Measurements from ENCODE around the gene GAN. TPM values are rescaled to one million over a fixed set of nuclear protein-coding genes. Genes with fewer than 3 reads are reported as not detected.

Gene GAN
- total and polyA plus RNA-seq, 2 donors (not counting 1 experiment from before 2014, with no cell fraction given), result 0.79 to 6.9 TPM

GRCh38 chr16:81273223-81273950, 41.4 kb upstream of the GAN start:
- CTCF ChIA-PET, result interaction anchor here (0.7 kb wide), 1 partner anchor 13 kb away, joined by 3 read pairs; no protein-coding TSS in a partner anchor
- H3K4me3 ChIP-seq (ENCODE audit: control extremely low read depth in 1 of 5, extremely low read depth in 1 of 5, insufficient read depth in 1 of 5, low read depth in 2 of 5, low read length in 4 of 5), result no peak overlapping the region
- H3K4me1 Mint-ChIP-seq, result no peaks in the 10 kb centered on the region
- no peak overlapping the region for H3K27ac ChIP-seq (ENCODE audit: low read length in 2 of 2)
- TF ChIP-seq EZH2 (IDR thresholded peaks at IDR 0.05; ENCODE audit: borderline replicate concordance, insufficient read depth, low read depth, low read length, poor library complexity, severe bottlenecking), result no peak
- H3K36me3 ChIP-seq (replicated peaks in 1 of 2; ENCODE audit: control extremely low read depth in 1 of 2, control insufficient read depth in 1 of 2, extremely low read depth in 1 of 2, insufficient read depth in 2 of 2, low read length in 1 of 2), result no peaks in the 10 kb centered on the region
- DNase-seq (no peak), ATAC-seq (ENCODE audit: low read depth) (no peak)
- no peaks in the 10 kb centered on the region for H3K9me3 Mint-ChIP-seq (ENCODE audit: insufficient read depth)
- H4K20me1 ChIP-seq (ENCODE audit: control insufficient read depth, insufficient read depth, low read length, poor library complexity, severe bottlenecking), result no peaks in the 10 kb centered on the region
- H3K4me1 ChIP-seq (ENCODE audit: control insufficient read depth in 2 of 2, insufficient read depth in 2 of 2, low read length in 2 of 2), result no peaks in the 10 kb centered on the region
- H3K4me3 Mint-ChIP-seq, result no peak overlapping the region
- 88% methylated on average over 9 of the region's 10 CpGs for WGBS (ENCODE audit: insufficient coverage)
- no peak overlapping the region for H3K27ac Mint-ChIP-seq
- no peak overlapping the region for H3K4me2 ChIP-seq (replicated peaks; ENCODE audit: low read depth, low read length, poor library complexity, severe bottlenecking)
- no peaks in the 10 kb centered on the region for H3K9me3 ChIP-seq (ENCODE audit: control extremely low read depth in 1 of 3, control insufficient read depth in 2 of 3, insufficient read depth in 1 of 3, low read length in 2 of 3)
- no peak overlapping the region for H3K9ac ChIP-seq (ENCODE audit: low read length)
- POLR2A ChIA-PET, result no interaction called here
- H3K79me2 ChIP-seq (ENCODE audit: control insufficient read depth, insufficient read depth, low read length), result no peaks in the 10 kb centered on the region
- intact Hi-C loops (cut with micrococcal nuclease), result no loop called here
- peaks cover 22% of the 10 kb centered on the region for H3K27me3 Mint-ChIP-seq
- no peak overlapping the region for H2AFZ ChIP-seq (ENCODE audit: insufficient read depth, low read depth, low read length, poor library complexity, severe bottlenecking)
- H3K27me3 ChIP-seq (replicated peaks in 1 of 4; ENCODE audit: control extremely low read depth in 1 of 4, control insufficient read depth in 3 of 4, insufficient read depth in 4 of 4, low read length in 3 of 4), result peaks cover 0 to 4% (median 0%) of the 10 kb centered on the region in 4 experiments

- no peak overlapping the region for H3K27ac ChIP-seq (ENCODE audit: low read length in 2 of 2)
- DNase-seq, result no peak
- CTCF ChIA-PET, result no interaction called here
- H3K79me2 ChIP-seq (ENCODE audit: control insufficient read depth, insufficient read depth, low read length), result no peaks in the 10 kb centered on the region
- no peak for ATAC-seq (ENCODE audit: low read depth)
- no peak overlapping the region for H3K4me3 ChIP-seq (ENCODE audit: control extremely low read depth in 1 of 5, extremely low read depth in 1 of 5, insufficient read depth in 1 of 5, low read depth in 2 of 5, low read length in 4 of 5)
- 87% methylated on average over 8 of the region's 9 CpGs for WGBS (ENCODE audit: insufficient coverage)
- no peaks in the 10 kb centered on the region for H3K36me3 ChIP-seq (replicated peaks in 1 of 2; ENCODE audit: control extremely low read depth in 1 of 2, control insufficient read depth in 1 of 2, extremely low read depth in 1 of 2, insufficient read depth in 2 of 2, low read length in 1 of 2)
- no peak overlapping the region for H3K9ac ChIP-seq (ENCODE audit: low read length)
- Mint-ChIP-seq H3K4me3 (no peak overlapping the region), H3K27me3 (peaks cover 19% of the 10 kb centered on the region), H3K9me3 (ENCODE audit: insufficient read depth) (no peaks in the 10 kb centered on the region), H3K4me1 (no peaks in the 10 kb centered on the region), H3K27ac (no peak overlapping the region)
- POLR2A ChIA-PET, result no interaction called here
- H3K9me3 ChIP-seq (ENCODE audit: control extremely low read depth in 1 of 3, control insufficient read depth in 2 of 3, insufficient read depth in 1 of 3, low read length in 2 of 3), result no peaks in the 10 kb centered on the region
- H2AFZ ChIP-seq (ENCODE audit: insufficient read depth, low read depth, low read length, poor library complexity, severe bottlenecking), result no peak overlapping the region
- no peak overlapping the region for H3K4me2 ChIP-seq (replicated peaks; ENCODE audit: low read depth, low read length, poor library complexity, severe bottlenecking)
- TF ChIP-seq CTCF (IDR thresholded peaks at IDR 0.05) (no peak), EZH2 (IDR thresholded peaks at IDR 0.05; ENCODE audit: borderline replicate concordance, insufficient read depth, low read depth, low read length, poor library complexity, severe bottlenecking) (no peak)
- no peaks in the 10 kb centered on the region for H3K4me1 ChIP-seq (ENCODE audit: control insufficient read depth in 2 of 2, insufficient read depth in 2 of 2, low read length in 2 of 2)
- peaks cover 0 to 4% (median 0%) of the 10 kb centered on the region in 4 experiments for H3K27me3 ChIP-seq (replicated peaks in 1 of 4; ENCODE audit: control extremely low read depth in 1 of 4, control insufficient read depth in 3 of 4, insufficient read depth in 4 of 4, low read length in 3 of 4)
- H4K20me1 ChIP-seq (ENCODE audit: control insufficient read depth, insufficient read depth, low read length, poor library complexity, severe bottlenecking), result no peaks in the 10 kb centered on the region
- intact Hi-C loops (cut with micrococcal nuclease), result no loop called here
Measured at GRCh38 chr16:81275064-81275532, 39.7 kb upstream of the GAN start.
